ENCODE measurements around the gene CEP89.

CEP89 gene

GRCh38 chr19:32933571-32933970, 38.2 kb downstream of the CEP89 start:
- no peak overlapping the region for H2AFZ ChIP-seq (ENCODE audit: low read length)
- H3K4me3 ChIP-seq (ENCODE audit: low read length): no peak overlapping the region
- H3F3A ChIP-seq (ENCODE audit: insufficient read depth, low read length): no peaks in the 10 kb centered on the region
- H3K79me2 ChIP-seq (ENCODE audit: low read length): no peaks in the 10 kb centered on the region
- H3K4me1 ChIP-seq (ENCODE audit: low read length): peaks cover 4% of the 10 kb centered on the region; the same call in 1 of the 2 replicates
- no peaks in the 10 kb centered on the region for H3K9me3 ChIP-seq (replicated peaks; ENCODE audit: insufficient read depth, low read length)
- H3K36me3 ChIP-seq (replicated peaks; ENCODE audit: insufficient read depth, low read length): no peaks in the 10 kb centered on the region
- no peaks in the 10 kb centered on the region for H4K20me1 ChIP-seq (ENCODE audit: insufficient read depth, low read length)
- no peak overlapping the region for H3K4me2 ChIP-seq (ENCODE audit: low read depth, low read length)
- no peak overlapping the region for H3K9ac ChIP-seq (ENCODE audit: low read length)
- no peak overlapping the region for H3K27ac ChIP-seq (ENCODE audit: low read length)
- DNase-seq: no peak
- no peaks in the 10 kb centered on the region for H3K27me3 ChIP-seq (replicated peaks; ENCODE audit: insufficient read depth, low read length)
- no peak for TF ChIP-seq EZH2 (optimal IDR thresholded peaks at IDR 0.05; ENCODE audit: low read depth, low read length)
- TF ChIP-seq EZH2phosphoT487 (IDR thresholded peaks at IDR 0.05; ENCODE audit: low read length): no peak
- TF ChIP-seq CTCF (IDR thresholded peaks at IDR 0.05; ENCODE audit: low read length): no peak
- H3K9me2 ChIP-seq (replicated peaks; ENCODE audit: insufficient read depth, low read length): no peaks in the 10 kb centered on the region

DNA sequence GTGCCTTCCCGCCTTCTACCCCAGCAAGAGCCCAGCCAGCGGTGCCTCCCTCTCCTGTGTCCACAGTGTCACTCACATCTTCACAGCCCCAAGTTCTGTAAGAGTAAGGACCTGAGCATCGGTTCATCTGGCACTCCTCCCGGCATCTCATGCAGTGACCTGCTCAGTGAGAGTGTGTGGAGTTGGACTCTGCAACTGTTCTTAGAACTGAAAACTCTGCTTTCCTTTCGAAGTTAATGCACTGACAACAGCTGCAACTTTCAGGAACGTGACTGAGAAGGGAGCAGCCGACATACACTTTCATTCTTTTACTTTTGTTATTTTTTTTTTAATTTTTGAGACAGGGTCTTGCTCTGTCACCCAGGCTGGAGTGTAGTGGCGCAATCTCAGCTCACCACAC, 41.2 kb downstream of the CEP89 start:
- H3K4me1 ChIP-seq (ENCODE audit: low read length): peaks cover 4% of the 10 kb centered on the region; the same call in 1 of the 2 replicates
- no peak overlapping the region for H2AFZ ChIP-seq (ENCODE audit: low read length)
- H3K9me2 ChIP-seq (replicated peaks; ENCODE audit: insufficient read depth, low read length): no peaks in the 10 kb centered on the region
- H3K9me3 ChIP-seq (replicated peaks; ENCODE audit: insufficient read depth, low read length): no peaks in the 10 kb centered on the region
- peak; percentile 50 for DNase-seq
- TF ChIP-seq EZH2phosphoT487 (IDR thresholded peaks at IDR 0.05; ENCODE audit: low read length): no peak
- TF ChIP-seq EZH2 (optimal IDR thresholded peaks at IDR 0.05; ENCODE audit: low read depth, low read length): no peak
- TF ChIP-seq CTCF (IDR thresholded peaks at IDR 0.05; ENCODE audit: low read length): no peak
- H3K9ac ChIP-seq (ENCODE audit: low read length): no peak overlapping the region
- no peaks in the 10 kb centered on the region for H3K79me2 ChIP-seq (ENCODE audit: low read length)
- H3F3A ChIP-seq (ENCODE audit: insufficient read depth, low read length): no peaks in the 10 kb centered on the region
- H4K20me1 ChIP-seq (ENCODE audit: insufficient read depth, low read length): no peaks in the 10 kb centered on the region
- no peaks in the 10 kb centered on the region for H3K36me3 ChIP-seq (replicated peaks; ENCODE audit: insufficient read depth, low read length)
- no peak overlapping the region for H3K4me3 ChIP-seq (ENCODE audit: low read length)
- H3K4me2 ChIP-seq (ENCODE audit: low read depth, low read length): no peak overlapping the region
- no peaks in the 10 kb centered on the region for H3K27me3 ChIP-seq (replicated peaks; ENCODE audit: insufficient read depth, low read length)
- no peak overlapping the region for H3K27ac ChIP-seq (ENCODE audit: low read length)

DNA sequence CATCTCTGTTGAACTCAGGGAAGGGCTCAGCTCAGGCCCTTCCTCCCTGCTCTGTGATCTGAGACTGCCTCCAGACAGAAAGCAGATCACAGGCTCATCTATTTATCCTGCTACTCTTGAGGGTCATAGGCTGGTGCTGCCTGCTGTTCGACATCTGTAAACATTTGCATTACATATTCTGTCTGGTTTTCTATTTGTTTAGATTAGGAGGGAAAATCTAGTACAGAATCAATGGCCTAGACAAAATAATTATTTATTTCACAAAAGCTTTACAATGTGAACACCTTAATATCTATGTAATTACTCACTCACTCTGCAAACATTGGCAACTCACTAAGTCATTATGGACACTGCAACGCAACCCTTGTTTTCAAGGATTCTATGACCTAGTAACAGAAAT, 43.0 kb downstream of the CEP89 start:
- Histone ChIP-seq H3K27ac (ENCODE audit: low read length) (no peak overlapping the region), H3K79me2 (ENCODE audit: low read length) (no peaks in the 10 kb centered on the region), H3K4me2 (ENCODE audit: low read depth, low read length) (no peak overlapping the region), H3K4me1 (ENCODE audit: low read length) (peaks cover 4% of the 10 kb centered on the region; the same call in 1 of the 2 replicates), H3K9me2 (replicated peaks; ENCODE audit: insufficient read depth, low read length) (no peaks in the 10 kb centered on the region), H4K20me1 (ENCODE audit: insufficient read depth, low read length) (no peaks in the 10 kb centered on the region), H2AFZ (ENCODE audit: low read length) (no peak overlapping the region), H3F3A (ENCODE audit: insufficient read depth, low read length) (no peaks in the 10 kb centered on the region), H3K27me3 (replicated peaks; ENCODE audit: insufficient read depth, low read length) (no peaks in the 10 kb centered on the region), H3K36me3 (replicated peaks; ENCODE audit: insufficient read depth, low read length) (no peaks in the 10 kb centered on the region), H3K9ac (ENCODE audit: low read length) (no peak overlapping the region), H3K4me3 (ENCODE audit: low read length) (no peak overlapping the region), H3K9me3 (replicated peaks; ENCODE audit: insufficient read depth, low read length) (no peaks in the 10 kb centered on the region)
- TF ChIP-seq CTCF (IDR thresholded peaks at IDR 0.05; ENCODE audit: low read length) (no peak), EZH2 (optimal IDR thresholded peaks at IDR 0.05; ENCODE audit: low read depth, low read length) (no peak), EZH2phosphoT487 (IDR thresholded peaks at IDR 0.05; ENCODE audit: low read length) (no peak)
- DNase-seq: no peak
